GM21786 (cell line): ENCODE data around the gene DONSON.
A peak's percentile ranks its signal among the peaks of the same experiment; 100 is the strongest.

Experiments used
- ATAC-seq: cut with Tn5 transposase; IDR thresholded peaks from one replicate; pipeline ENCODE4 v1.9.1; 2021; ENCODE audit not compliant: unreplicated experiment

Gene DONSON

DNA sequence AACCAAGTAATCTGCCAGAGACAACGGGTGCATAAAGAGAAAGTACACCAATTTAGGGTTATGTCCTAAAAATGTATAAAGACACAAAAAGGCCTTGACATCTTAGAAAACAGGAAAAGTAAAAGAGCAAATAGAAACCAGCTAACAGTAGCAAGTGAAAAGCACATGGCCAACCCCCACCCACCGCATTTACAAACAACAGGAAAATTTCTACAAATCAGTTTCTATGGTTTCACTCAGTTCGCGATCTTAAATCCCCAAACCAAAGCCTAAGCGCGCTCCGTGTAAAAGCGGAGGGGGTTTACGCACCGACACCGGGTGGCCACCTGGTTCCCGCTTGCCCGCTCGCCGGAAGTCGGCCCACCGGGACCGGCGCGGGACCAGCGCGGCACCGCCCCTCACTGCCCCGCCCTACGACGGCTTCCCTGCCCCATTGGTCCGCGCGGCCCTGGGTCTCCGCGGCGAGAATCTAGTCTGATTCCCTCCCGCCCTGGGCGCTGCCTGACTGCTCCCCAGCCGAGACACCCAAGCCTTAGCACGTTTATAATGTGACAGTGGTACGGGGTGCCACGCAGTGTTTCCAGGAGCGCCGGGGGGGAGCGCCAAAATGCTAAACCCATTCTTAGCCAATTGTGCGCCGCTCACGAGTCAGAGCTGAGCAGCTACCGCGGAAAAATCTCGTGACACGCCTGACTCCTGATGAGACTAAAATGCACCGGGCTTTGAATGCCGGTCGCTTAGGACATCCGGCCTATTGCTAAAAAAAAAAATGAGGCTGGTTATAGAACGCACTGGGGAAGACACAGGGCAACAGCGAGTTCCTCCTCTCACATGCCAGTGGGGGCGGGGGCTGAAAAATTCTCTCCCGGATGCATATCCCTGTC lies 46.5 kb downstream of the DONSON start, which contains the start of gene GART:
Gene GART, minus strand, starts transcription at position 362 of the 884 bp plus-strand sequence. CDS start 2,802 bp downstream, outside the sequence.
- peak; percentile 41 for ATAC-seq

- ATAC-seq: no peak
Observed at GRCh38 chr21:33541105-33541711, 47.3 kb downstream of the DONSON start.

GRCh38 chr21:33540711-33541104 lies 47.8 kb downstream of the DONSON start:
- ATAC-seq: no peak

- ATAC-seq: no peak
Observed at GRCh38 chr21:33539616-33540015, 48.9 kb downstream of the DONSON start.

GRCh38 chr21:33537212-33537611 lies 51.3 kb downstream of the DONSON start:
- ATAC-seq: no peak

GRCh38 chr21:33531007-33531406 lies 57.5 kb downstream of the DONSON start:
- ATAC-seq: no peak
